IgD-negative memory B cell (primary cell): ENCODE data around the gene ASGR1. TPM values are rescaled to one million over a fixed set of nuclear protein-coding genes. Genes with fewer than 3 reads are reported as not detected.
"Not testable (repeated sequence)": the region's sequence is repeated elsewhere in the genome, so short reads cannot be mapped to it uniquely, and the experiment has no call there.

Experiments
- H3K27ac Mint-ChIP-seq, 3 donors: one replicate each; pipeline ENCODE4 v1.8.0; 2020 to 2022; ENCODE audit warnings: mild to moderate bottlenecking in 3 of 3, mixed read lengths in 3 of 3, moderate library complexity in 1 of 3
- H3K27me3 Mint-ChIP-seq: one replicate; pipeline ENCODE4 v1.8.0; 2021; ENCODE audit warnings: mixed read lengths
- H3K36me3 Mint-ChIP-seq: one replicate; pipeline ENCODE4 v1.8.0; 2020; ENCODE audit warnings: mild to moderate bottlenecking, mixed read lengths
- H3K4me1 Mint-ChIP-seq, 3 donors: one replicate each; pipeline ENCODE4 v1.8.0; 2020 to 2022; ENCODE audit warnings: mixed read lengths in 3 of 3, mild to moderate bottlenecking in 1 of 3
- H3K4me3 Mint-ChIP-seq, 4 donors: one replicate each; pipeline ENCODE4 v1.8.0; 2020 to 2022; ENCODE audit warnings: mild to moderate bottlenecking in 4 of 4, mixed read lengths in 4 of 4, moderate library complexity in 3 of 4
- H3K9me3 Mint-ChIP-seq, 3 donors: one replicate each; pipeline ENCODE4 v1.8.0; 2020 to 2021; ENCODE audit warnings: mixed read lengths in 3 of 3, mild to moderate bottlenecking in 1 of 3
- polyA plus RNA-seq: library from polyadenylated mRNA; unstranded; fragments of 300-500 nt; fragmentation: Illumina TruSeq; gene quantifications from one replicate; pipeline ENCODE4 v1.2.3, GENCODE V29; 2021

The ASGR1 gene
- polyA plus RNA-seq, 1 donor from 2014 or later, result 0.50 TPM

GRCh38 chr17:7133916-7134315 lies 45.3 kb downstream of the ASGR1 start:
- H3K4me1 Mint-ChIP-seq, result peaks cover 27 to 31% (median 28%) of the 10 kb centered on the region in 3 donors
- peak overlapping the region; percentile 80 to 94 (median 86) for H3K4me3 Mint-ChIP-seq
- H3K9me3 Mint-ChIP-seq, result no peaks in the 10 kb centered on the region
- no peaks in the 10 kb centered on the region for H3K36me3 Mint-ChIP-seq
- H3K27ac Mint-ChIP-seq, result peak overlapping the region; percentile 98 to 99 (median 99)
- peaks cover 9% of the 10 kb centered on the region for H3K27me3 Mint-ChIP-seq

- H3K27ac Mint-ChIP-seq, result peak overlapping the region; percentile 98 to 99 (median 99)
- peak overlapping the region; percentile 80 to 94 (median 86) for H3K4me3 Mint-ChIP-seq
- peaks cover 27 to 31% (median 28%) of the 10 kb centered on the region in 3 donors for H3K4me1 Mint-ChIP-seq
- no peaks in the 10 kb centered on the region for H3K36me3 Mint-ChIP-seq
- peaks cover 9% of the 10 kb centered on the region for H3K27me3 Mint-ChIP-seq
- no peaks in the 10 kb centered on the region for H3K9me3 Mint-ChIP-seq
Measured at GRCh38 chr17:7133424-7133823, 45.7 kb downstream of the ASGR1 start.

GRCh38 chr17:7132511-7133094 lies 46.6 kb downstream of the ASGR1 start:
- Mint-ChIP-seq H3K9me3 (no peaks in the 10 kb centered on the region), H3K27me3 (peaks cover 8% of the 10 kb centered on the region), H3K4me1 (peaks cover 27 to 31% (median 28%) of the 10 kb centered on the region in 3 donors), H3K36me3 (no peaks in the 10 kb centered on the region), H3K27ac (peak overlapping the region; percentile 99), H3K4me3 (peak overlapping the region; percentile 68 to 96 (median 86))

GRCh38 chr17:7131423-7131791 lies 47.8 kb downstream of the ASGR1 start:
- Mint-ChIP-seq H3K36me3 (no peaks in the 10 kb centered on the region), H3K27me3 (peaks cover 8% of the 10 kb centered on the region), H3K27ac (peak overlapping the region; percentile 99), H3K9me3 (no peaks in the 10 kb centered on the region), H3K4me1 (peaks cover 26 to 31% (median 28%) of the 10 kb centered on the region in 3 donors), H3K4me3 (peak overlapping the region in 3 of 4 donors; percentile 22 to 94 (median 88))

GRCh38 chr17:7130621-7131422 lies 48.3 kb downstream of the ASGR1 start:
- peaks cover 22 to 28% (median 26%) of the 10 kb centered on the region in 3 donors for H3K4me1 Mint-ChIP-seq
- H3K4me3 Mint-ChIP-seq, result peak overlapping the region in 3 of 4 donors; percentile 22 to 94 (median 88)
- H3K27me3 Mint-ChIP-seq, result peaks cover 8% of the 10 kb centered on the region
- H3K27ac Mint-ChIP-seq, result peak overlapping the region; percentile 99
- no peaks in the 10 kb centered on the region for H3K36me3 Mint-ChIP-seq
- H3K9me3 Mint-ChIP-seq, result no peaks in the 10 kb centered on the region

GRCh38 chr17:7129311-7129710 lies 49.9 kb downstream of the ASGR1 start:
- no peaks in the 10 kb centered on the region for H3K36me3 Mint-ChIP-seq
- peak overlapping the region in 1 of 4 donors; percentile 55 for H3K4me3 Mint-ChIP-seq
- peaks cover 22 to 26% (median 25%) of the 10 kb centered on the region in 3 donors for H3K4me1 Mint-ChIP-seq
- no peaks in the 10 kb centered on the region for H3K9me3 Mint-ChIP-seq
- H3K27me3 Mint-ChIP-seq, result peaks cover 8% of the 10 kb centered on the region
- H3K27ac Mint-ChIP-seq, result no peak overlapping the region

GRCh38 chr17:7128160-7128559 lies 51.0 kb downstream of the ASGR1 start:
- no peak overlapping the region for H3K27ac Mint-ChIP-seq
- no peaks in the 10 kb centered on the region for H3K36me3 Mint-ChIP-seq
- peaks cover 8% of the 10 kb centered on the region for H3K27me3 Mint-ChIP-seq
- H3K9me3 Mint-ChIP-seq, result no peaks in the 10 kb centered on the region
- no peak overlapping the region for H3K4me3 Mint-ChIP-seq
- H3K4me1 Mint-ChIP-seq, result peaks cover 20 to 22% (median 21%) of the 10 kb centered on the region in 3 donors

GRCh38 chr17:7127501-7127900 lies 51.7 kb downstream of the ASGR1 start:
- not testable (repeated sequence) for H3K4me3 Mint-ChIP-seq, H3K9me3 Mint-ChIP-seq, H3K27me3 Mint-ChIP-seq, H3K36me3 Mint-ChIP-seq, H3K27ac Mint-ChIP-seq
- peaks cover 17 to 18% (median 18%) of the 10 kb centered on the region in 3 donors for H3K4me1 Mint-ChIP-seq

GRCh38 chr17:7126386-7126785 lies 52.8 kb downstream of the ASGR1 start:
- not testable (repeated sequence) for H3K27me3 Mint-ChIP-seq, H3K9me3 Mint-ChIP-seq, H3K27ac Mint-ChIP-seq, H3K4me3 Mint-ChIP-seq, H3K36me3 Mint-ChIP-seq
- H3K4me1 Mint-ChIP-seq, result peaks cover 11 to 16% (median 15%) of the 10 kb centered on the region in 3 donors

- peaks cover 4 to 12% (median 9%) of the 10 kb centered on the region in 3 donors for H3K4me1 Mint-ChIP-seq
- no peak overlapping the region for H3K27ac Mint-ChIP-seq
- no peaks in the 10 kb centered on the region for H3K9me3 Mint-ChIP-seq
- peak overlapping the region in 1 of 4 donors; percentile 14 for H3K4me3 Mint-ChIP-seq
- no peaks in the 10 kb centered on the region for H3K36me3 Mint-ChIP-seq
- H3K27me3 Mint-ChIP-seq, result peaks cover 7% of the 10 kb centered on the region
Measured at GRCh38 chr17:7124923-7125322, 54.2 kb downstream of the ASGR1 start.

GRCh38 chr17:7123844-7124243 lies 55.3 kb downstream of the ASGR1 start:
- Mint-ChIP-seq H3K27ac (peak overlapping the region in 1 of 3 donors; percentile 13), H3K9me3 (no peaks in the 10 kb centered on the region), H3K36me3 (no peaks in the 10 kb centered on the region), H3K27me3 (peaks cover 7% of the 10 kb centered on the region), H3K4me3 (peak overlapping the region in 1 of 4 donors; percentile 12), H3K4me1 (peaks cover 9 to 10% (median 9%) of the 10 kb centered on the region in 3 donors)

Other genes with a start within 250 kb of the ASGR1 start
- gene ALOX12, start 183.3 kb downstream of the ASGR1 start, polyA plus RNA-seq, result 1.4 TPM
- 984 TPM for gene RNASEK, start 166.7 kb downstream of the ASGR1 start, polyA plus RNA-seq
- 0.33 TPM for gene BCL6B, start 156.3 kb downstream of the ASGR1 start, polyA plus RNA-seq
- gene SLC16A13, start 143.4 kb downstream of the ASGR1 start, polyA plus RNA-seq, result 3.3 TPM
- gene SLC16A11, start 135.3 kb downstream of the ASGR1 start, polyA plus RNA-seq, result 3.4 TPM
- gene CLEC10A, start 99.1 kb downstream of the ASGR1 start, polyA plus RNA-seq, result not detected
- 0.60 TPM for gene ASGR2, start 64.5 kb downstream of the ASGR1 start, polyA plus RNA-seq
- 0.38 TPM for gene DLG4, start 40.5 kb upstream of the ASGR1 start, polyA plus RNA-seq
- 88.6 TPM for gene ACADVL, start 40.6 kb upstream of the ASGR1 start, polyA plus RNA-seq
- 32.3 TPM for gene DVL2, start 55.1 kb upstream of the ASGR1 start, polyA plus RNA-seq
- 38.2 TPM for gene PHF23, start 60.1 kb upstream of the ASGR1 start, polyA plus RNA-seq
- 1,138 TPM for gene GABARAP, start 63.1 kb upstream of the ASGR1 start, polyA plus RNA-seq
- 48.7 TPM for gene CTDNEP1, start 72.4 kb upstream of the ASGR1 start, polyA plus RNA-seq
- gene ELP5, start 72.8 kb upstream of the ASGR1 start, polyA plus RNA-seq, result 86.8 TPM
- gene CLDN7, start 83.1 kb upstream of the ASGR1 start, polyA plus RNA-seq, result 1.2 TPM
- not detected for gene SLC2A4, start 102.3 kb upstream of the ASGR1 start, polyA plus RNA-seq
- not detected for gene YBX2, start 115.3 kb upstream of the ASGR1 start, polyA plus RNA-seq
- gene EIF5A, start 128.3 kb upstream of the ASGR1 start, polyA plus RNA-seq, result 221 TPM
- 128 TPM for gene GPS2, start 136.0 kb upstream of the ASGR1 start, polyA plus RNA-seq
- gene NEURL4, start 150.0 kb upstream of the ASGR1 start, polyA plus RNA-seq, result 1.7 TPM
- 251 TPM for gene ACAP1, start 157.2 kb upstream of the ASGR1 start, polyA plus RNA-seq
- 6.8 TPM for gene KCTD11, start 172.8 kb upstream of the ASGR1 start, polyA plus RNA-seq
- gene TMEM95, start 175.8 kb upstream of the ASGR1 start, polyA plus RNA-seq, result not detected
- gene TNK1, start 201.7 kb upstream of the ASGR1 start, polyA plus RNA-seq, result 4.4 TPM
- 113 TPM for gene PLSCR3, start 215.2 kb upstream of the ASGR1 start, polyA plus RNA-seq
- gene TMEM256, start 224.7 kb upstream of the ASGR1 start, polyA plus RNA-seq, result 84.7 TPM
- gene NLGN2, start 228.5 kb upstream of the ASGR1 start, polyA plus RNA-seq, result not detected
- gene SPEM1, start 241.0 kb upstream of the ASGR1 start, polyA plus RNA-seq, result not detected
- gene SPEM2, start 246.2 kb upstream of the ASGR1 start, polyA plus RNA-seq, result not detected
- not detected for gene SPEM3, start 249.5 kb upstream of the ASGR1 start, polyA plus RNA-seq